NCI-H510A (cell line): Measurements from ENCODE around the gene UBAC2.

Source experiments
- DNase-seq: peaks from one replicate; lab custom pipeline; 2025; lab: John Stamatoyannopoulos, UW

The UBAC2 gene

DNA sequence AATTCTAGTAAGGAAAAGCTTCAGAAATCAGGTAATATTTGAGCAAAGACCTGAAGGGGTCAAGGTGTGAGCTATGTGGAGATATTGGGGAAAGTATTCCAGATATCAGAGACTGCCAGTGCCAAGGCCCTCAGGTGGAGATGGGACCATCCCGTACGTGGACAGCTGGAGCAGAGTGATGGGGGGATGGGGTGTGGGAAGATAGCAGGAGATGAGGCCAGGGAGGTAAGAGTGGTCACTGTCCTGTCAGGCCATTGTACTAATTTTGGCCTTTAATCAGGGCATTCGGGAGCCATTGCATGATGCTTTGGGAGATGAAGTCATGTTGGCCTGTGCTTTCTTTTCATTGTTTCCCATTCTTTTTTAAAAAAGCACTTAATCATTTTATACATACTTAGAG lies 70.6 kb downstream of the UBAC2 start:
- no peak for DNase-seq

DNA sequence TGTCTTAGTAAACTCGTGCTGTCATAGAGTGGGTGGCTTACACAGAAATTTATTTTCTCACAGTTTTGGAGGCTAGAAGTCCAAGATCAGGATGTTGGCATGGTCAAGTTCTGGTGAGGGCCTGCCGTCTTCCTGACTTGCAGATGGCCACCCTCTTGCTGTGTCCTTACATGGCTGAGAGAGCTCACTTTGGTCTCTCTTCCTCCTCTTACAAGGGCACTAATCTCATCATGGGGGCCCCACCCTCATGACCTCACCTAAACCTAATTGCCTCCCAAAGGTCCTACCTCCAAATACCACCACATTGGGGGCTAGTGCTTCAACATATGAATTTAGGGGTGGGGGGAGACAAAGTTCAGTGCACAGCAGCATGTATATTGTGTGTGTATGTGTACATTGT lies 71.8 kb downstream of the UBAC2 start:
- DNase-seq: no peak

DNA sequence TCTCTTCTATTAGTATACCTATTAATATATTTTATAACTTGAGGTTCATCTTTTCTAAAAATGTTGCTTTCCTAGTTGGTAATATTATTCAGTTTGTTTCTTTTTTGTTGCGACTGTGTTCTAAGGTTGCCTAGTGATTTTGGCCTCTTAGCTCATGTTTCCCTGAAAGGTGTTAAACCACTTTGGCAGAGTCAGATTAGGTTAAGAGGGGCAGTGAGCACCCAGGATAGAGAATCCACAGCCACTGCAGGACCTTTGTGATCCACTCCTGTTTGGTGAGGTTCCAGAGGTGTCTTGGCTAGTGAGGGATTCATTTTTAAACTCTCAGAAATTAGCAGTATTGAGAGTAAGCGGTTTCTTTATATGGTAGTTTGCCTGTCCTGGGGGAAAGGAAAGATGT lies 72.5 kb downstream of the UBAC2 start:
- DNase-seq: no peak

DNA sequence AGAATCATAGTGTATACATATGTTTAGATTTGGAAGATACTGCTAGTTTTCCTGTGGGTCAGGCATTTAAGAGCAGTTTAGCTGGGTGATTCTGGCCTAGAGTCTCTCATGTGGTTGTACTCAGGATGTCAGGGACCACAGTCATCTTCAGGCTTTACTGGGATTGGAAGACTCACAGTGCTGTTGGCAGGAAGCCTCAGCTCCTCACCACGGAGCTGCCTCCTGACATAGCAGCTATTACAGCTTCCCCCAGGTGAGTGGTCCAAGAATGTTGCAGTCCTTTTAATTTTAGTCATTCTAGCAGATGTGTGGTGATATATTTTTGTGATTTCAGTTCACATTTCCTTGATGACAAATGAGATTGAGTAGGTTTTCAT lies 74.4 kb downstream of the UBAC2 start:
- no peak for DNase-seq

DNA sequence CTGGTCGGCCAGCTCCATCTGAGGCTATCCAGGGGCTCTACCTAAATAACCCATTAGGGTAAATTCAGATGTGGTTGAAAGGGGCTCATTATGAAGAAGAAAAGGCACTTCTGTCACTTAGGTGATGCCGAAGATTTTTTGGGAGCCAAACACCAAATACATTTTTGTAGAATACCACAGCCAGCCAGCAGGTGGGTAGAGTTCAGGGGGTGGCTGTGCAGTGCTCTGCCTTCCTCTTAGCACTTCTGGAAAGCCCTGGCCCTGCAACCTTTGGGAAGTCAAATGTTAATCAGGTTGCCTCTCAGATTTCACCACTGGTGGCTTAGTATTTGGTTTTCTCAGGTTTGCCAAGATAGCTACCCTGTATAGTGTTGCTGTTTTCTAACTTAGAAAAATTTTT lies 76.1 kb downstream of the UBAC2 start:
- no peak for DNase-seq

DNA sequence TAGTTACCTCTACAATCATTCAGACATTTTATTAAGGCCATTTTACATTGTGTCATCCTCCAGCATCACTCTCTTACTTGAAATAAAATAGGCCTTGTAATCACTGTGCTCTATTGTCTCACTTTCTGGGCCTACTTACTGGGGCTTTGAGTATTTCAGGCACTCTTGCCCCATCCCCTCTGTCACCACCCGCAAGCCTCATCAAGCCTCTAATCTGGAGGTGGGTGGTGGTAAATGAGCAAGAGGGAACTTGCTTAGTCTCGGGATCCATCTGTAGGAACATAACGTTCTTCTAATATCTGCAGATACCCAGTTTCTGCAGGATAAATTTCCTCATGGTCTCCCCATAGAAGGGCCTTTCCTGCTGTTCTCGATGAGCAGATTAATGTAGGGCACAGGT lies 77.0 kb downstream of the UBAC2 start:
- DNase-seq: no peak

DNA sequence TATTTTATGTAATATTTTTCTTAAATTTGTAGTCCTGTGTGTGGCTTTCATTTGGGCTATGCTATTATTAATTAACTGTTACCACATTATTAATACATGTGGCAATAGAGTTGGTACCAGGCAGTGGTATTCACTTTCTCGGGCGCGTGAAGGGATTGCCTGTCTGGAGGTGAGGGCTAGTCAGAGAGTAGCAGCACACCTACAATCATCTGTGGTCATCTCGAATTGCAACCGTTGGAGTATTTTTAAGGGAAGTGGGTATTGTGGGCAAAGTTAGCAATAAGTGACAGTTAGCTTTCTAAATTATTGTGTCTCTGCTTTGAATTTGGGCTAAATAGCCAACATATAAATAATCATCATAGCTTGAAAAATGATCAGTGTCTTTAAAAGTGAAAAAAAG lies 77.5 kb downstream of the UBAC2 start:
- DNase-seq: no peak

DNA sequence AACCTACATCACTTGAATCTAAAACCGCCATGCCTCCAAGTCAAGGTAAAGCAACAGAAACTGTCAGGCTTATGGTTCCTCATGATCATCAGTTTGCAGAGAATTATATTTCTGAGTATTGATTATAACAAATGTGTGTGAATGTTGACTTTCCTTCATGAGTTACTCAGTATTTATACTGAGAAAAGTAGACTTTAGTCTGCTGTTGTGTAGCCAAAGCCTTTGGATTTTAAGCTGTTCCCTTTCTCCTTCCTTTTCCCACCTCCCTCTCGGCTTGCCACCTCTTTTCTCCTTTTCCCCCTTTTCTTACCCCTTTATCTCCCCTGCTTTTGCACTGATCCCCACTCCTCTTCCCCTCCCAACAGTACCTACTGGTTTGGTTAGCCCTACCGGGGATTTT lies 78.2 kb downstream of the UBAC2 start:
- no peak for DNase-seq

DNA sequence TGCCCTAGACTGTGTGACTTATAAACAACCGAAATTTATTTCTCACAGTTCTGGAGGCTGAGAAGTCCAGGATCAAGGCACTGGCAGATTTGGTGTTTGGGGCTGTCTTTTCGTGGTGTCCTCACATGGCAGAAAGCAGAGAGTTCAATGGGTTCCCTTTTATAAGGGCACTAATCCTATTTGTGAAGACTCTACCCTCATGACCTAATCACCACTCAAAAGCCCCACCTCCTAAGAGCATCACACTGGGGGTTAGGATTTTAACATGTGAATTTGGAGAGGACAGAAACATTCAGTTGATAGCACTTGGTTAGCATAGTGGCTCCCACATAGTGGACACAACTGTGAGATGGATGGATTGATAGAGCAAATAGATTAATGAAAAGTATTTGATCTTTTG lies 79.0 kb downstream of the UBAC2 start:
- DNase-seq: no peak

DNA sequence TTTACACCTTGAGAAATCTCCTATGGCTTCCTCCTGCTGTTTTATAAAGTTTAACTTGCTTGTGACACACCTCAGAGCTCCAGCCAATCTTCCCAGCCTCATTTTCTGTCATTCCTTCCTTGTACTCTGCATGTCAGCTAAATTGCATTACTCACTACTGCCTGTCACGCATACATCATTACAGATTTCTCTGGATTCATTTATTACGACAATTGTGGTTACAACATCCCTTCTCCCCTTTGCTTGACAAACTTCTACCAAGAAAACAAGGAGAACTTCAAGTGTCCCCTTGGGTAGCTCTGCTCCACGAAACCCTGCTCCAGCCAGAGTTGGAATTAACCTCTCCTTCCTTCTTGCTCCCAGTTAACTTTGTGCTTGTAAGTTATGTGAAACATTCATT lies 79.5 kb downstream of the UBAC2 start:
- no peak for DNase-seq

DNA sequence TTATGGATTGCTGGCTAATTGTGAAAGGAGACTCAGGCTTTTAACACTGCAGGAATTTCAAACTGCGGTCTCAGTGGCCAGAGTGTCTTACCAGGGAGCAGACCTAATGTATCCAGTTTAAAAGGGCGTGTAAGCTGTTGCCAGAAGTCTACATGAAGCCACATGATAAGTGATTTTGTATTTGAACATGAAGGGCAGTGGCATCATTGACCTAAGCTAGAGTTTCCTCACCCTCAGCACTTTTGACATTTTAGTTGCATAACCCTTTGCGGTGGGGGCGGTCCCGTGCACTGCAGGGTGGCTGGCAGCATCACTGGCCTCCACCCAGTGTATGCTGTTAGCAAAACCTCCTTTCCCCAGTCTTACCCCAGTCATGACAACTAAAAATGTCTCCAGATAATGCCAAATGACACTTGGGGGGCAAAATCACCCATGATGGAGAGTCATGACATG lies 81.2 kb downstream of the UBAC2 start:
- no peak for DNase-seq

DNA sequence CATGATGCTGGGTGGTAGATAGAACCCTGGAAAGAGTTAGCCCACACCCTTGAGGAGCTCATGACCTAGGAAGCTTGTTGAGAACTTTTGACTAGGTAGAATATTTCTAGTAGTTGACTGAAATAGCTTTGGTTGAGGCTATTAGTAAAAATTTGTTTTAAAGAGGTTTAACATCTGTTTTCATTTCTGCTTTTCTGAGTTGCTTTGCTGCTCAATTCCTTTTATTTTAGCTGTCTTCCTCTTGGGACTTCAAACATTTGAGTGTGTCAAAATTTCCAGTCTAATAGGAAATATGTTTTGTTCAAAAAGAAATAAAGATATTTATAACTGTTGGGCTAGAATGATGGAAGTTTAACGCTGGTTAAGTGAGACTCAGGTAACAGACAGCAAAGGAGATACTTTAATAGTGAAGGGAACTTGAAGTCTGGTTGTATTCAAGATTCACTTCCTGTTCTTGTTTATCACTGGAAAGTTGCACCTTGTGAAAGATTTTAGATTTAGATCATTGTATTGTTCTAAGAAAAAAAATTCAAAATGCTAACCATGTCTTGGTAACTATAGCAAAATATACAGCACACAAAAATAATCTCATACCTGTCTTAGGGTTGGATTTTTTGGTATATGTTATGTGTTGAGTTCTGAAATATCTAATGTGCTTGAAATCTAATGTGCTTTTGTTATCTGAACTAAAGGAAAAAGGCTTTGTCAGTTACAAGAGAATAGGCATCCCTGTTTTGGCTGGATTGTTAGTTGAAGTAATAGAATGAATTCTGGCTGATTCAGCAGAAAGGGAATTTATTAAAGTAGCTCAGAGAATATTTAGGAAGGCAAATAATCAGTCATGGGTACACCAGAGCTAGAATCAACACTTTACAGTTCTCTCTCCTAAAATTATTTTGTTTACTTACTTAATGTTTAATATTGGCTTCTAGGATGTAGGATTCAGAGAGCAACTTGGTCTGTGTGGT lies 81.9 kb downstream of the UBAC2 start:
- DNase-seq: no peak

DNA sequence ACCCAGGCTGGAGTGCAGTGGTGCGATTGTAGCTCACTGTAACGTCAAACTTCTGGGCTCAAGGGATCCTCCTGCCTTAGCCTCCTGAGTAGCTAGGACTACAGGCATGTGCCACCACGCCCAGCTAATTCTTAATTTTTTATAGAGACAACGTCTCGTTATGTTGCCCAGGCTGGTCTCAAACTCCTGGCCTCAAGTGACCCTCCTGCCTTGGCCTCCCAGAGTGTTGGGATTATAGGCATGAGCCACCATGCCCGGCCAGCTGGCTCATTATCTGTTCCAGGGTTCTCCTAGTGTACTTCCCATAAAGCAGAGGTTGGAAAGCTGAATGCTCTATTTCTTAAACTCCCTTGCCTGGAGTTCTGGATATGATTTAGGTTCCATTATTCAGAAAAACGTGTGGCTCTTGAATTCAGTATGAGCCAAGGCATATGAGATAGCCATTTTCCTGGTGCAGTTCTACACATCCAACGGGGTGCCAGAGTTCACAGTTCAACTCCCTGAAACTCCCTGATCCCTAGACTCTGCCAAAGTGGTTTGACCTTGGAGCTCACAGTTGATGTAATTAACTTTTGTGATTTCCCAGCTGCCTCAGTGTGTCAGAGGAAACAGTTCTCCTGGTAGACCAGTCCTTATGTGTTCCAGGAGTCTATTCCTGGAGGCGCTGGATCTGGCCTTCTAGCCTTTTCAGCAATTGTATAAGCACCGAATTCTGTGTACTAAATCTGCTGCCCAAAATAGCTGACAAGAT lies 85.0 kb downstream of the UBAC2 start:
- no peak for DNase-seq

DNA sequence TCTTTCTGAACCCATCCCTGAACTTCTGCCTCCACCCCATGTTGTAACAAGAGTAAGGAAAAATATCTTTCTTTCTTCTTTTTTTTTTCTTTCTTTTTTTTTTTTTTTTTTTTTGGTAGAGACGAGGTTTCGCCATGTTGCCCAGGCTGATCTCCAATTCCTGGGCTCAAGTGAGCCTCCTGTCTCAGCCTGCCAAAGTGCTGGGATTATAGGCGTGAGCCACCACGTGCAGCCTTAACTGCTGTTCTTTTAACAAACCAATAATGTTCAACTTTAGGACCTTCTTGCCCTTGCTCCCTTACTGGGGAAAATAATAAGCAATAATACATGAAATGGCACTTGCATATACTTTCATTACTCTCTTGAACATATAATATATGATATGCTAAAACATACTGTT lies 86.9 kb downstream of the UBAC2 start:
- DNase-seq: no peak

DNA sequence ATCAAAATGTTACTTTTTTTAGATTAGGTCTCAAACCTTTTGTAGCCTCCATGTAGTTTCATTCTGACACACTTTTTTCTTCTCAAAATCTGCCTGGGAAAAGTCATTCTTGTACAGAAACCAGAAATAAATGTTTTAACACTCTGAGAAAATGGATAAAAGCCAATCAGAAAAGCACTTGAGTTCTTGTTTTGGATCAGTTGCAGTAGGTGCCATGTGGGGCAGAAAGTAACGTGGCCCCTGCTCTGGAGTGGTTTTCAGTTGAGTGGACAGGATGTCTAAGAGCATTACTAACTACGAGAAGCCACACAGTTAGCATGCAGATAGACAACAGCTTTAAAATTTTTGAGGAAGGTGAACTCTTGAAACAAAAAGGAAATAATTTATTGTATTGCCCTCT lies 87.4 kb downstream of the UBAC2 start:
- DNase-seq: no peak

DNA sequence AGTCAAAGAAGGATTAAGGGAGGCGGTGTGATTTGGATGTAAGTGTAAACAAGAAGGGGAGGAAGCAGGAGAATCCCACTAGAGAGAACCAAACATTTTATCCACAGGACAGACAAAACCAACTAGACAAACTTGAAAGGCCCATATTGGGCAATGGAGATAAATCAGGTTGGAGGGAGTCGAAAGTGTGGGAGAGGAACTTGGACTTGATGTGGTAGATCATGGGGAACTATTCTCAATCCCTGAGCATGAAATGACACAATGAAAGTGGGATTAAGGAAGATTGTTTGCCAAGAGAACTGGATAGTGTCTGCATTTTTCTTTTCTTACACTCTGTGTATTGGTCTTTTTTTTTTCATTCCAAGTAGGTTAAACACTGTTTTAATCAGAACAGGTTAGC lies 88.6 kb downstream of the UBAC2 start:
- no peak for DNase-seq

DNA sequence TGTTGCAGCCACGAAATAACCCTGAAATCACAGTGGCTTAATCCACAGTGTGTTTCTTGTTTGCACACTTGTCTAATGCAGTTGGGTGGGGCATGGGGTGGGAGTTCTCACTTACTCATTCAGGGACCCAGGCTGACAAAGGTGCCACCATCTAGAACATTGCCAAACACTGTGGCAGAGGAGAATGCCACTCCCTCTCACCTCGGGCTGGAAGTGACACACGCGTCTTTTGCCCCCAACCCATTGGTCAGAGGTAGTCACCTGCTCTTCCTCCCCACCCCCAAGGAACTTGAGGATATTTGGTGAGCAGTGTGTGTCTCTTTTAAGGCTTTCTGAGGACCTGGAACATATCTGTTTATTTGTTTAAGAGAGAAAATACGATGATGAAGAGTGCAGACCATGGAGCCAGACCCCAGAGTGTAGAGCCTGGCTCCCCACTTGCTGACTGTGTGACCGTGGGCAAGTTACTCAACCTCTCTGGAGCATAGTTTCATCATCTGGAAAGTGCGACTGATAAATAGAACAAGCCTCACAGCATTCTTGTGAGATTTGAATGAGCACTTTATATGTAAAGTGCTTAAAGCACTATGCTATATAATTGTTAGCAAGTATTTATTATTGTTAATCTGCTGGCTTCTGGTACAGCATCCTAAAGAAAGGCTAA lies 89.2 kb downstream of the UBAC2 start:
- DNase-seq: no peak

DNA sequence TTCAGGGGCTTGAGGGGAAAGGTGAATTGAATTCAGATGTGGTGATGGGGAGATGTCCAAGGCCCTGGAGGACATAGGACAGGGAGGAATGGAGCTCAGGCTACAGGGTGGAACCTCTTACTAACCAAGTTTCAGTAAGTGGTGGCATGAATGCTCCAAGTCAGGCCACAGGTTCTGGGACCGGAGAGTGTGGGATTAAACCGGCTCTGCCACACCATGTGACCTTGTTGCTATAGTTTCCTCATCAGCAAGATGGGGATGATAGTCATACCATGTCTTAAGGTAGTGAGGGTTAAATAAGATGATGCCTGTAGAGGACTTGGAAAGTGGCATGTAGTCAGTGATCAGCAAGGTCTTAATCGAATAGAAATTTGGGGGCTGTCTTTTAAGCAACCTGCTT lies 90.2 kb downstream of the UBAC2 start:
- no peak for DNase-seq

DNA sequence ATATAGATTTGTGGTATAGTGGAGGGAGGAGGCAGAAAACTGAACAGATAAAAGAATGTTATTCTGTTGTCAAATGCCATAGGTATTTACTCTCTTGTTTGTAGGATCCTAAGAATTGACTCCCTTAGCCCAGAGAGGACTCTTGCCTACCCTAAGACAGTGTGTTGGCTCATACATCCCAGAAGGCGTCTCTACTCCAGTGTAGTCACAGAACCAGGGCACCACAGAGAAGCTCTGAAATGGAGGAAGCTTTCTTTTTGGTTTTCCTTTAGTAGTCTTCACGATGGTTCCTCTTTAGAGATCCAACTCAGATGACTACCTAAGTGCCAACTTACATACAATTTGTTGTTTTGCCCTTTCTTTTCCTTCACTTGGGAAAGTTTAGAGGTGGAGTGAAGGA lies 92.5 kb downstream of the UBAC2 start:
- DNase-seq: no peak

DNA sequence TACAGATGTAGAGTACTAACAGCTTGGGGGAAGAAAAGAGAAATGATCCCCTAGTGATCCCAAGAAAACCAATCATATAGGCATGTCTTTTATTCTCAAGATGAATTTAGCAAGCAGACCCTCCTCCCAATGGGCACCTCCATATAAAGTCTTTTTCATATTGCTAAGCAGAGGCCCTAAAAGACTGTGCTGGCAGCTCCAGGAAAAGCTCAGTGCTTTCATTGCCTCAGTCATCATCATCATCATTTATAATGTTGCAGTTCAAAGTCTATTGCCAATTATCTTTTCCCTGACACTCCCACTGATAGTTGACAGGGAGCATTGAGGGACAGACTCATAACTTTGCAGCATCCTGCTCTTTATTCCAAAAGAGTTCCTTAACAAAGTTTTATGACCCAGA lies 93.5 kb downstream of the UBAC2 start:
- no peak for DNase-seq

DNA sequence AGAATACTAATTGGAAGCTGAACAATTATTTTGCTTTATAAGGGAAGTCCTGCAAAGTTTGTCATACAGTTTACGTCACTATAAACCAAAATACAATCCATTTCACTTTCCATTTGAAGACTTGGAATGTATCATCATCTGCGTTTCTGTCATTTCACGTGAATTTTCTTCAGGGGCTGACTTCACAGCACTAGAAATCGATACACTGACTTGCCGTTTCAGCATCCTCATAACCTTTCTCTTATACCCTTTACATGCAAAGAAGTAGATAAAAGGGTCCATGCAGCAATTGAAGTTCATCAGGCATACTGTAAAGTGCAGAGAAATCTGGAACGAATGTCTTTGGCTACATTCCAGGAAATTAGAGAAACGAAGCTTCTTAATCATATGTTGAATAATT lies 94.3 kb downstream of the UBAC2 start:
- no peak for DNase-seq

DNA sequence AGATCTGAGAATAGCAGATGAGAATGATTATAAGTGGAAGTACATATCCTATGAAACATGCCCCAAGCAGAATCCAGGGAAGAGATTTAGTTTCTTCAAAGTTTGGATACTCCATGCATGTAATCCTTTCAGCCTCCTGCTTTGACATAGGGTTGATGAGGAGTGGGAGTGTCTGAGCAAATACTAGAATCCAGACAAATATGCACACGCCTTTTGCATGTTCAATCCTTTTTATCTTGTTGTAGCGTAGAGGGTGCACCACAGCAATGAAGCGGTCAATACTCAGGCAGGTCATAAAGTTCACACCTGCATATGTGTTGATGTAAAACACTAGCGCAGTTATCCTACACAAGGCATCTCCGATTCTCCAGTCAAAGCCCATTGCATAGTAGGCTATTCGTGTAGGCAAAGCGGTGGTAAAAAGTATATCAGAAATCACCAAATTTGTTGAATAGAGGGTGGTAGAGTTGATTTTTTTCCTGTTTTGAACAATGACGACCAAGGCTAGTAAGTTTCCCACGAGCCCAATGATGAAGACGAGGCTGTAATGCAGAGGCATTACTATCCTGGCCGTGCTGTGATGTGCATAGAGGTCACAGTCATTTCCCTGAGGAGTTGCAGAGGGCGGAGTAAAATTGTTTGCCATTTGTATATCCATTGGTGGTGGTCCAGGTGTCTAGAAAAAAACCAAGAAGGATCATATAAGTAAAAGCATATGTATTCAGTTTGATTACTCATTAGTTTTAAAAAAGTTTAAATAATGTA lies 95.0 kb downstream of the UBAC2 start:
- no peak for DNase-seq
